ENCODE results near the gene SLC22A23.

Gene SLC22A23

GRCh38 chr6:3442431-3443220, 14.2 kb downstream of the SLC22A23 start:
- no peak for DNase-seq

DNA sequence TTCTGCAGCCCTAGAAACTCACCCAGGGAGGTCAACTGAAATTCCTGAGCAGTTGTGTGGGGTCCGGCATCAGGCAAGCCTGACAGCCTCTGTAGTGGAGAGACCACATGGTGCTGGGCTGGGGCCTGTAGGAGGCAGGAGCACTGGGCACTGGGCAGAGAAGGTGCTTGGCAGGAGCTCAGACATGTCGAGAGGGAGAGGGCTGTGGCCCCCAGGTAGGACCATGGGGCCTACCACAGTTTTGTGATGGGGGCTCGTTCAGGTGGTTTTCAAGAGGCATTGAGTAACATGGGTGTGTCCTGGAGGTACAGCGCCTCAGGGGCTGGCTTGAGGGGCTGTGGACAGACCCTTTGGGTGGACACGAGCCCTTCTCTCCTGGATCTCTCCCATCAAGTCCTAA, 15.9 kb downstream of the SLC22A23 start:
- no peak for DNase-seq

GRCh38 chr6:3439961-3440360, 16.9 kb downstream of the SLC22A23 start:
- no peak for DNase-seq

DNA sequence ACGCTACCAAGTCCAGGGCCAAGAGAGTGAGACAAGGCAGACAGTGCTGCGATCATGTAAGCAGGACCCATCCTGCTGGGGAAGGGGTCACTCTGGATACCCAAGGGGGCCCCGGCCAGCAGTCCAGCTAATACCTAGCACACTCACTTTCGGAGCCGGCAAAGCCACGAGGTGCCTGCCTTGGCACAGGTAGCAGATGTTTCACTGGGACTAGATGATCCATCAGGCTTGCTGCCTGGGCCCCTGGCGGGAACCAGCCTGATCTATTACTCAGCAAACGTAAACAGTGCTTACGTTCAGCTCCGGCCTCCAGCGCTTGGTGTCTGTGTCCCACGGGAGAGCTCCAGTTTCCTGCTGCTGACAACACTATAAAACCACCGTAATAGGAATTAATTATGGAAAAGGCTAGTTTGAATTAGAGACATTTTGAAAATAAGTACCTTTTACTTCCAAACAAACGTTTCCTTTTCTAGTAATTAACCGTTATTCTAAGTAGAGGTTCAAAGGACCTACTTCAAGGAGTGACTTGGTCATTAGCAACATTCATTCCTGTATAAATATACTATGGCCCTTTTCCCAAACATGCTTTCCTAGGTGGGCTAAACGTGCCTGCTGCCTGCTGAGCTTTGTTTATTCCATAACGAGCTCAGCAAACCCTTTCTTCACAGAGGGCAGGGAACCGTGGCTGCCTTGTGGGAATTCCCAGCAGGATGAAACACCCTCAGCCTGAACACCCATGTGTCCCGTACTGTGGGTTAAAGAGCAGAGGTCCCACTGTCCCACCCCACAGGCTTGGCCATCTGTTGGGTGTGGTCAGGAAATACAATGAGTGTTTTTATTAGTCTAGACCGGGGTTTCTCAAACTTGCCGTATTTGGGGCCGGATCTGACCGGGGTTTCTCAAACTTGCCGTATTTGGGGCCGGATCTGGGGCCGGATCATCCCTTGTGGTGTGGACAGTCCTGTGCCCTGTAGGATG, 18.4 kb downstream of the SLC22A23 start:
- DNase-seq, result no peak

DNA sequence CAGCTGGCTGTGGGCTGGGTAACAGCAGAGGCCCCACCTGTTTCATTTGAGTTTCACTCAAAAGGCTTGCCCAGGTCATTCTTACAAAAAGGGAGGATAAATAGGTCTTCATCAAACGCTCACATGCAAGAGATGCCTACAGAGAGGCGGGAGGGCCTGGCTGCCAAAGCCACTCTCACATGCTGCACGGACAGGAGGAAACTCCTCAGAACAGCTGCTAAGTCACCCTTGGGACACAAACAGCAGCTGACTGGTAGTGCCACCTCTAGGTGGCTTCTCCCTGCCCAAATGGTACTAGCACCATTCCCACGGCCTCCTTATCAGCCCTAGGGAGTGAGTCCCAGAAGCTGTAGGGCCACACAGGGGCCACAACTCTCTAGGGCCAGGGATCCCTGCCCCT, 23.8 kb downstream of the SLC22A23 start:
- DNase-seq, result no peak

GRCh38 chr6:3432416-3432815, 24.4 kb downstream of the SLC22A23 start:
- DNase-seq, result no peak

- no peak for DNase-seq
These were observed 24.9 kb downstream of the SLC22A23 start for GRCh38 chr6:3431994-3432393.

DNA sequence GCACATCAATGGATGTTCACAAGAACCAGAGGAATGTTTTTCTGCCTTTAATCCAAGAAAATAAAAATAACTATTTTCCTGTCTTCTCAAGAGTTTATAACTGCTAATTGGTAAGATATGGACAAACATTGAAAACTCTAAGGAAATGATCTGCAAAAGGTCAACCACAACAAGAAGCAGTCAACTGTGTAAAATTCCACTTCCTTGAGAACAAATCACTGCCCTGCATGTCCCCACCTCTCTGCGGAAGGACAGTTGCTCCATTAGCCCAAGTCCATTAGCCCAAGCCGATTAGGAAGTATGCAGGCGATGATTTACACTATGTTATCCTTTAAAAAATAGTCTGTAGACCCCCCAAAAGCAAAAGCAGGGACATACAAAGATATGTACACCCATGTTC, 27.6 kb downstream of the SLC22A23 start:
- no peak for DNase-seq

DNA sequence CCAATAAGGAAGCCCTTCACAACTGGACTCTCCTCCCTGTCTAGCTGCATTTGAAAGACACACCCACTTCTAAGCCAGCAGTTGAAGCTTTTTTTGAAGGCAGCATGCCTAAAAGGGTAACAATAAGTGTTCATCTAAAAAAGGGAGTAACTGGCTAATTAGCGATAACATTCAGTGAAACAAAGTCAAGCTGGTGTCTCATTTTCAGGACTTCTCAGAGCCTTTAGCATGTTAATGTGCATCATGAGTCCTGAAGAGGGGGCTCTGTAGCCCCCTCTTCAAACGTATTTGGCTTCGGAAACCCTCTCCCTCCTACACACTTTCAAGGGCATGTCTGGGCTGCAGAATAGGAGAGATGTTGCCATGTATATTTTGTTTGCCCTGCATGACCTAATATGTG, 28.1 kb downstream of the SLC22A23 start:
- DNase-seq, result no peak

DNA sequence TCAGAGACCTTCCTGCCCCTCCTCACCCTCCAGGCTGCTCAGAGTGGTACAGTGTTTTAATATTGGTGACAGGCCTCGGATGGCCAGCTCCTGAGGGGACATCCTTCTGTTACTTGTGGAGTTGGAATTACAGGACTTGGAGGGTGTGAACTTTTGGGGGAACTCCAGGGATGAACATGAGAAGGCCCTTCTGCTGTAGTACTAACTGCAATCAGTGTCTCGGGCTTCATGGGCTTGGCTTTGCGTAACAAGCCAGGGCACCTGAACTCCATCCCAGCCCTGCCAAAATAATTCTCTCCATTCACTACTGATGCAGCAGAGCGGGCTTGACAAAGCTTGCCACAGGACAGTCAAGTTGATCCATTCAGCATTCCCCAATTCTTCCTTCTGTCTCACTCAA, 28.6 kb downstream of the SLC22A23 start:
- no peak for DNase-seq

GRCh38 chr6:3427687-3428085, 29.2 kb downstream of the SLC22A23 start:
- DNase-seq, result no peak

DNA sequence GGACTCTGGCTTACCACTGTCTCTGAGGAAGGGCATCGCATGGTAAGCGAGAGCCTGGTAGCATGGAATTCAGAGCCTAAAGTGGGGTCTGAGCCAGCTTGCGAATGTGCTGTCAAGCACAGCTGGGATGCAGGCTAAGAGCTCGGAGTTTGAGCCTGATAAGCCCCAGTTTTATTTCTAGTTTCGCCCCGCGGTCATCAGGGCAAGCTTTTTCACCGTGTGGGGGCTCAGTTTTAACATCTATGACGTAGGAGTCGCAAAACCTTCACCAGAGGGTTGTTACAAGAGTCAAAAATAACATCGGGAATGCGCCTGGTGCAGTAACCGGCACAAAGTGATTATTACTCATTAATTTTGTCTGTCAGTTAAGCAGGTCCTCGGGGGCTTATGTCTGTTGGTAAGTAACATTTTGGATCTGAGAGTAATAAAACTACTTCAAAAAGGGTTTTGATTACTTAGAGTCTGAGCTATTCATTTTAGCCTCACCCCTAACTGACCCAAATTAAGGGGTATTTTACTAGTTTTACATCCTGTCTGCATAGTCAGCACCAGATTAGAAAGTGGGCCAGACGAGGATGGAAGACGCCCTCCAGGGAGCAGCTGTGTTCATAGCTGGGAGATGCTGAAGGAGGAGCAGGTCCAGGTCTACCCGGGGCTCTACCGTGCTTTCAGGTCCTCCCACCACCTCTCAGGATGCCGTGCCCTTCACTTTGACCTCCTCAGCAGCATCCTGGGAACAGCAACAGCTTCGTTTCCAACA, 29.7 kb downstream of the SLC22A23 start:
- no peak for DNase-seq

DNA sequence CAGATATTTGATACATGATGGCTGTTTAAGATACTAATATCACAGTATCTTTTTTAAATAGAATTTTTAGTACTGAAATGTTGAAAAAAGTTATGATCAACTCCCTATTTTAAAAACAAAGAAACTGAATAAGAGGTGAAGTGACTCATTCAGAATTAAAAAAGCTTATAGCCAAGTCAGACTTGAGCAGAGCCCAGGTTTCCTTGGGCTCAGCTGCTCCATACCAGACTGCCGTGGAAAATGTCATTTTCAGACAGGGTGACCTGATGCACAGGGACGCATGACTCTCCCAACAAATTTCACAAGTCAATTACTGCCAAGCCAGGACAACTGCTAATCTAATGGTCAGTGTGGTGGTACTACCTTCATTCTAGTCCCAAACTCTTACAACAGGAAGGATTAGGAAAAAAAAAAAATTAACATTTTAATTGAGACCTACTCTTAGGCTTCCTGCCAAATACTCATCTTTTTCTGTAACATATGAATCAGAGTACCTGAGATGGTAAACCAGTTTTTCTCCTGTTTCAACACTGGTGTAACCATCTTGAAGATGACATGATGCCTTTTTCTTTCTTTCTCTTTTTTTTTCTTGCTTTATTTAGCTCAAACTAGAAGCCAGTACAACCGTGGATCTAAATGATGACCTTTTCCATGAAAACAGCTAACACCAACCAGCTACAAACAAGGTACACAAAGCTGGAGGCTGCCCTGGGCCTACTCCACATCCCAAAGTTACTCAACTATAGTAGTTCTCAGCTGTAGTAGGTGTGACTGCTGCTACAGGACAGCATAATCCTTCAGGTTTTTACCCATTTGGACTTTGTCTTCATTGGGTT, 30.5 kb downstream of the SLC22A23 start:
- no peak for DNase-seq

DNA sequence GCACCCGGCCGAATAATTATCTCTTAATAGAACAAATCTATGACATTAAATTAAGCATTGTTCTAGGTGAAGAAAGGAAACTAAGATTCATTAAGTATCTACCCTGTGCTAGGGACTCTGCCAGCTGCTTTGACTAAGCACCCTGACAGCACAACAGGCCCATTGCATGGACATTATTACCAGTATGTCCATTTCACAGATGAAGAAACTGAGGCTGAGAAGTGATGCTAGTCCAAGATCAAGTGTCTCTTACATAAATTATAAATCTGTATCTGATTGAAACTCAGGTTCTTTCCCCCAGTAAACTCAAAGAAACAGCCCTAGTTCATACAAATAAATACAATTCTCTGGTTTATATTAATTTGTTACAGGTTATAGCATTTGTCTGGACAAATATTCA, 31.3 kb downstream of the SLC22A23 start:
- no peak for DNase-seq

- no peak for DNase-seq
These were observed 32.5 kb downstream of the SLC22A23 start for GRCh38 chr6:3424185-3424927.

DNA sequence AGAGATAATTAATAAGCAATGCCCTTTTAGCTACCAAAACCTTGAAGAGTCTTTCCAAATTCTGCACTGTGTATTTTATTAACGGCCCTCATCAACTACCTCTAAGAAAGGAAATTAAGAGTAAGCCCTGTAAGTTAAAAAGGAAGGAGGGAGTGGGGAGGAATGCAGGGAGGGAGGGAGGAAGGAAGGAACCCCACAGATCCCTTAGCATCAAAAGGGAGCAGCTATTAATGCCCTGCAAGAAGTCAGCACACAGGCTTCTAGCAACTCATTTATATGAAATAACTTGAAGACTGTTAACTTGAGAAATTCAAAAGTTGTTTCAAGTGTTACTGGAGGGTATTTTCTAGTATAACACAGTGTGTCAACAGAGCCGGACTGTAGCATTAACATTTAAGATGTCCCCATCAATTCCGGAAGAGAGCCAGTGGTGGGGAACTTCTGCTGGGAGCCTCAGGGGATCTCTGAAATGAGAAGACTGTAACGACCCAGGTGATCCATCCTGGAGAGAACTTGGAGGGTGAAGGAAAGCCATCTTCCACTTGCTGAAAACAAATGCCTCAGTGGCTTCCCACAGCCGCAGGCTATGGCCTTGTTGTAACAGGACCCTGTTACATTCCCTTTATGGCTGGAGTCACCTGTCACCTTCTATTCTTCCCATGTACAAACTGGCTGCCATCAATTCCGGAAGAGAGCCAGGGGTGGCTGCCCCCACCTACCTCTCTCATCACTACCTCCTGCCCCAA, 33.2 kb downstream of the SLC22A23 start:
- DNase-seq, result no peak

GRCh38 chr6:3422435-3423070, 34.3 kb downstream of the SLC22A23 start:
- no peak for DNase-seq

GRCh38 chr6:3421791-3422434, 34.9 kb downstream of the SLC22A23 start:
- no peak for DNase-seq

- DNase-seq, result no peak
These were observed 35.7 kb downstream of the SLC22A23 start for GRCh38 chr6:3421143-3421542.
